ENCODE measurements around the gene MAN1A1. TPM values are rescaled to one million over a fixed set of nuclear protein-coding genes. Genes with fewer than 3 reads are reported as not detected.

Gene MAN1A1
- polyA plus RNA-seq, 1 donor from 2014 or later = 4.6 TPM

- H3K27ac ChIP-seq (ENCODE audit: low read length) = no peak overlapping the region
- no peak overlapping the region for H3K4me3 ChIP-seq (ENCODE audit: low read length)
- no peaks in the 10 kb centered on the region for H3K79me2 ChIP-seq (replicated peaks; ENCODE audit: insufficient read depth, low read length)
- H3K9me2 ChIP-seq (ENCODE audit: insufficient read depth, low read length) = no peaks in the 10 kb centered on the region
- no peaks in the 10 kb centered on the region for H3K36me3 ChIP-seq (ENCODE audit: insufficient read depth, low read length)
- TF ChIP-seq CTCF (IDR thresholded peaks at IDR 0.05; ENCODE audit: poor library complexity, severe bottlenecking) (no peak), POLR2AphosphoS5 (IDR thresholded peaks at IDR 0.05) (no peak), TAF1 (IDR thresholded peaks at IDR 0.05; ENCODE audit: low read depth) (no peak), SMC3 (conservative IDR thresholded peaks at IDR 0.05; ENCODE audit: poor library complexity) (no peak), MXI1 (conservative IDR thresholded peaks at IDR 0.05; ENCODE audit: poor library complexity, severe bottlenecking) (no peak), RAD21 (conservative IDR thresholded peaks at IDR 0.05) (no peak), EP300 (conservative IDR thresholded peaks at IDR 0.05; ENCODE audit: poor library complexity, severe bottlenecking) (no peak), REST (IDR thresholded peaks at IDR 0.05; ENCODE audit: borderline replicate concordance) (no peak), EZH2 (IDR thresholded peaks at IDR 0.05; ENCODE audit: borderline replicate concordance, insufficient read depth, low read length, poor library complexity, severe bottlenecking) (no peak)
- no peaks in the 10 kb centered on the region for H4K20me1 ChIP-seq (ENCODE audit: insufficient read depth)
- no peaks in the 10 kb centered on the region for H3F3A ChIP-seq (ENCODE audit: insufficient read depth, low read length, poor library complexity, severe bottlenecking)
- no peak overlapping the region for H2AFZ ChIP-seq (ENCODE audit: low read depth, low read length)
- no peaks in the 10 kb centered on the region for H3K27me3 ChIP-seq (ENCODE audit: insufficient read depth, low read depth, low read length)
- H3K9me3 ChIP-seq (ENCODE audit: low read length) = no peaks in the 10 kb centered on the region
- H3K4me2 ChIP-seq (ENCODE audit: low read length) = no peak overlapping the region
- H3K9ac ChIP-seq (ENCODE audit: low read length) = no peak overlapping the region
Observed at GRCh38 chr6:119162134-119162775, 187.3 kb downstream of the MAN1A1 start.

- H3K9ac ChIP-seq (ENCODE audit: low read length) = no peak overlapping the region
- no peaks in the 10 kb centered on the region for H3F3A ChIP-seq (ENCODE audit: insufficient read depth, low read length, poor library complexity, severe bottlenecking)
- TF ChIP-seq REST (IDR thresholded peaks at IDR 0.05; ENCODE audit: borderline replicate concordance) (no peak), CTCF (IDR thresholded peaks at IDR 0.05; ENCODE audit: poor library complexity, severe bottlenecking) (no peak), TAF1 (IDR thresholded peaks at IDR 0.05; ENCODE audit: low read depth) (no peak), POLR2AphosphoS5 (IDR thresholded peaks at IDR 0.05) (no peak), RAD21 (conservative IDR thresholded peaks at IDR 0.05) (no peak)
- no peak overlapping the region for H2AFZ ChIP-seq (ENCODE audit: low read depth, low read length)
- H3K9me3 ChIP-seq (ENCODE audit: low read length) = no peaks in the 10 kb centered on the region
- no peaks in the 10 kb centered on the region for H3K27me3 ChIP-seq (ENCODE audit: insufficient read depth, low read depth, low read length)
- no peak overlapping the region for H3K4me3 ChIP-seq (ENCODE audit: low read length)
- no peaks in the 10 kb centered on the region for H3K36me3 ChIP-seq (ENCODE audit: insufficient read depth, low read length)
- H3K27ac ChIP-seq (ENCODE audit: low read length) = no peak overlapping the region
- H3K4me2 ChIP-seq (ENCODE audit: low read length) = no peak overlapping the region
- H3K79me2 ChIP-seq (replicated peaks; ENCODE audit: insufficient read depth, low read length) = no peaks in the 10 kb centered on the region
- no peaks in the 10 kb centered on the region for H4K20me1 ChIP-seq (ENCODE audit: insufficient read depth)
- no peaks in the 10 kb centered on the region for H3K9me2 ChIP-seq (ENCODE audit: insufficient read depth, low read length)
Observed at GRCh38 chr6:119161438-119161837, 188.1 kb downstream of the MAN1A1 start.

Data from neural cell (in vitro differentiated cells).